Measurements from ENCODE around the gene ADGRG3. TPM values are rescaled to one million over a fixed set of nuclear protein-coding genes. Genes with fewer than 3 reads are reported as not detected.
A peak's percentile ranks its signal among the peaks of the same experiment; 100 is the strongest.

ADGRG3 gene
- total and polyA plus RNA-seq, 9 of the 15 experiments (the other 6 are each of a cell fraction or from before 2014, with no cell fraction given) = 0.09 to 0.52 (median 0.14) TPM; not detected in 3

GRCh38 chr16:57648581-57649442 is 19.3 kb upstream of the ADGRG3 start (continued):
- TF ChIP-seq RBM39 (optimal IDR thresholded peaks at IDR 0.05; ENCODE audit: low read depth, low read length) = peak; percentile 79
- peak; percentile 70; the same call in 1 of the 2 replicates for TF ChIP-seq ZBTB43 (CRISPR knock-in tag; IDR thresholded peaks at IDR 0.05)
- peak; percentile 54; the same call in 1 of the 2 replicates for TF ChIP-seq TOE1 (IDR thresholded peaks at IDR 0.05; ENCODE audit: borderline replicate concordance)
- TF ChIP-seq TOE1 (CRISPR knock-in tag; IDR thresholded peaks at IDR 0.05; ENCODE audit: borderline replicate concordance, low read depth) = no peak
- TF ChIP-seq POLR2G (IDR thresholded peaks at IDR 0.05; ENCODE audit: low read depth, low read length) = no peak
- no peak for TF ChIP-seq SMAD4 (CRISPR knock-in tag; conservative IDR thresholded peaks at IDR 0.05)
- no peak for TF ChIP-seq ZNF431 (CRISPR knock-in tag; IDR thresholded peaks at IDR 0.05)
- no peak for TF ChIP-seq ZNF253 (CRISPR knock-in tag; conservative IDR thresholded peaks at IDR 0.05)
- TF ChIP-seq BCOR (IDR thresholded peaks at IDR 0.05) = peak; percentile 83
- TF ChIP-seq MGA (IDR thresholded peaks at IDR 0.05) = no peak
- no peak for TF ChIP-seq POLR3G (IDR thresholded peaks at IDR 0.05; ENCODE audit: extremely low read depth, insufficient read length, insufficient replicate concordance)
